T-helper 2 cell treated with Interferon-gamma antibody and Interleukin-4, amounts not matched to agents 100 ng/mL and 5 ng/mL, for 36 hours (primary cell): ENCODE data around the gene ARID3C. TPM values are rescaled to one million over a fixed set of nuclear protein-coding genes. Genes with fewer than 3 reads are reported as not detected.

ENCODE experiments used
- intact Hi-C: fragments of 100-400 bp; cut with micrococcal nuclease; formaldehyde crosslinking; loops from one replicate; pipeline ENCODE4 v1.15.1; 2023
- total RNA-seq: library from RNA; stranded (reverse); gene quantifications from 2 replicates; pipeline ENCODE4 v1.2.3, GENCODE V29; 2022

ARID3C gene
- total RNA-seq, 1 donor from 2014 or later, result 0.14 TPM

GRCh38 chr9:34633166-34633565 is 4.3 kb upstream of the ARID3C start:
- intact Hi-C loops, result no loop called here

GRCh38 chr9:34630402-34631154 is 1.7 kb upstream of the ARID3C start:
- intact Hi-C loops, result no loop called here

GRCh38 chr9:34629491-34629808 is 584 bp upstream of the ARID3C start:
- intact Hi-C loops, result no loop called here

DNA sequence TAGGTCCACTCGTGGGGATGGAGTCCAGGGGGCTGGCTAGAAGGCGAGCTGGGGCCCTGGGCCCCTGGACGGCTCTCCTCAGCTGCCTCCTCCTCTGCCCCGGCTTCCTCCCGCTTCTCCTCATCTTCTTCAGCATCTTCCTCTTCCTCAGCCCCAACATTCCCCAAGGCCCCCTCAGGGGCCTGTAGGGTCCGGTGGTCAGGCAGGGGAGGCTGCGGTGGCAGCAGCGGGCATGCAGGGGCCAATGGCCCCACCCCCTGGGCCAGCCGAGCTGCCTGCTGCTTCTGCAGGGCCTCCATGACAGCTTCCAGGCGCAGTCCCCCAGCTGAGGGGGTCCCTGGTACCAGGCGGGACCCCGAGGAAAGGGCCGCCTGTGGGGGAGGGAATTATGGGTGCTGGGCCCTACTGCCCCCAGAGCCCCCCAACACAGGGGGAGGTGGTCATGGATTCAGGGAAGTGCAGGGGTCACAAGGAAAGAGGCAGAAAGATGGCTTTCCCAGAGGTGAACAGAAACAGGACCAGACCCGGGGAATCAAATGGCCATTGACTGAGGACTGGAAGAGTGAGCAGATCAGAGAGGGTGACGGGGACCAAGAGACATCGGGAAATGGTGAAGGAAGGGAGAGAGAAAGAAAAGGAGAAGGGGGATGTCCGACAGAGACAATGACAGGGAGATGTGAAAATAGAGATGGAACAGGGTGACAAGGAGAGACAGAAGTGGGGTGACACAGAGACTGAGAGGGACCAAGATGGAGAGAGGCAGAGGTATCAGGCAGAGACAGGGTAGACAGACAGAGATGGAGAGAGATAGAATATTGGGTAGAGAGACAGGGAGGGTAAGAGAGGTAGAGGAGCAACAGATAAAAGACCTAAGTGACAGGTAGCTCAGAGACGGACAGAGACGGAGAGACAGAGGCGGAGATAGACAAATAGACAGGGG is 880 bp downstream of the ARID3C start:
- intact Hi-C loops, result no loop called here

DNA sequence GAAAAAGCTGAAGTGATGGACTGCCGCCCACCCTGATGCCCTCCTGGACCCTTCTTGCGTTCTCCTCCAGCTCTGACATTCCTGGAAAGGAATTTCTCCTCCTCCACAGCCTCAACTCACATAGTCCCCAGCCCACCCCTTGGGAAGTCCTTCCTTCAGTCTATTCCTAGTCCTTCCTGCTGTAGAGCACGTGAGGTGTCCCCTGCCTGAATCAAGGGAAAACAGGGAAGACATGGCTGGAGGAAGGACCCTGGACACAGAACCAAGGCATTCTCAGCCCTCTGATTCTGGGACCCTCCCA is 3.7 kb downstream of the ARID3C start:
- intact Hi-C loops, result no loop called here

DNA sequence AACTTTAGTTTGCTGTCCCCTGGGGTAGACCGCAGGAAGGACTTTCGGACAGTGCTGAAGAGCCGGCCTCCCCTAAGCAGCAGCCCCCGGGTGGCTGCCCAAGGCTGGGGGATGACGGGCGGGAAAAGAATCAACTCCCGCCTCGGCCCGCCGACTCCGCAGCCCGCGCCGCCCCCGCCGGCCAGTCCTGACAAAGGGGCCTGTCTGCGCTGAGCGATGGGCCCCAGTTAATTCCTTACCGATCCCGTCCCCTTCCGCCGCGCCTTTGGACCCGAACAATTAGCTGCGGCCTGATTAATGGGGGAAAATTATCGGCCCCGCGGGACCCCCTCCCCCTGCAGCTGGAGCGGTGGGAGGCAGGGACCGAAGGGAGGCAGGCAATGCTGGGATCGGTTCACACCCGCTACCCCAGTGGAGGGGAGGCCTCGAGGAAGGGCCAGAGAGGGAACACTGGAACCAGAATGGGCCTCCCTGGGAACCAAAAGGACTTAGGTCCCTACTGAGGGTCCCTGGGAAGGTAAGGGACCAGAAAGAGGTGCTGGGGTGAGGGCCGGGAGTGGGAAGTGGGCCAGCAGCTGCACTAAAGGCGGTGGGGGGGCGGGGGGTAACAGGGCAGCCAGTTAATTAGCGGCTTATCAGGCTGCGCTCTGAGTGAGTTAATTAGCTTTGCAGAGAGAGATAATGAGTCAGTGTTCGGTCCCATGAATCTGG is 4.2 kb downstream of the ARID3C start:
- intact Hi-C loops, result no loop called here

DNA sequence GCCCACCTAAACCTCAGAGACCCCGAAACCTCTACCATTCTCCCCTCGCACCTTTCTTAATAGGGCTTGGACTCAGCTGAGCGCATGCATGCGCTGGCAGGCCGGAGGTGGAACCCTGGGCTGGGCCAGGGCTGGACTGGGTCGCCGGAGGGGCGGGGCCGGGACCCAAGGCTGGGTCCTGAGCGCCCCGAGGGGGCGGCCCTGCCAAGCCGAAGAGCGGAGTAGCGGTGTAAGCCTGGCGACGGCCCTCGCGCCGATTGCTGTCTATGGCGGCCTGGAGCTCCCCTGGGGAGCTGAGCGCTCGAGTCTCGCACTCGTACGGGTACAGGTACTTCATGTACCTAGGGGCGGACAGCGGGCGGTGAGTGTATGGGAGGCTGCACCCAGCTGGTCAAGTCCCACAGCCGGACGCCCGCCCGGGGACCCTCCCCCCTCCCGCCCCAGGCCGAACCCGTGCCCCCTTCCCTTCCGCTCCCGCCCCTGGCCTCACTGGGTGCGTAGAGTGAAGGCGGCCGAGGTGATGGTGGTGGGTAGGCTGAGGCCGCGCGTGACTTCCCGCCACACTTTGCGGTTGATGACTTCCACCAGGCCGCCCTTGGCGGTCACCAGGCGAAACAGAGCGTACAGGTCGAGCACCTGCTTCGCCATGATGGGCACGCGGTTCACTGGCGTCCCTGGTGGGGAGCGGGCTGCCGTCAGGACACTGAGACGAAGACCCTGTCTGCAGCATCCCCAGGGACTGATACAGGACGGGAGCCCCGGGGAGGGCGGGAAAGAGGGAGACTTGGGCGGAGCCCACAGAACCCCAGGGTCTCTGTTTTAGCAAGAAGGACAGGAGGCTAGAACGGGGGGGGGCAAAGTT is 5.3 kb downstream of the ARID3C start:
- intact Hi-C loops, result no loop called here

DNA sequence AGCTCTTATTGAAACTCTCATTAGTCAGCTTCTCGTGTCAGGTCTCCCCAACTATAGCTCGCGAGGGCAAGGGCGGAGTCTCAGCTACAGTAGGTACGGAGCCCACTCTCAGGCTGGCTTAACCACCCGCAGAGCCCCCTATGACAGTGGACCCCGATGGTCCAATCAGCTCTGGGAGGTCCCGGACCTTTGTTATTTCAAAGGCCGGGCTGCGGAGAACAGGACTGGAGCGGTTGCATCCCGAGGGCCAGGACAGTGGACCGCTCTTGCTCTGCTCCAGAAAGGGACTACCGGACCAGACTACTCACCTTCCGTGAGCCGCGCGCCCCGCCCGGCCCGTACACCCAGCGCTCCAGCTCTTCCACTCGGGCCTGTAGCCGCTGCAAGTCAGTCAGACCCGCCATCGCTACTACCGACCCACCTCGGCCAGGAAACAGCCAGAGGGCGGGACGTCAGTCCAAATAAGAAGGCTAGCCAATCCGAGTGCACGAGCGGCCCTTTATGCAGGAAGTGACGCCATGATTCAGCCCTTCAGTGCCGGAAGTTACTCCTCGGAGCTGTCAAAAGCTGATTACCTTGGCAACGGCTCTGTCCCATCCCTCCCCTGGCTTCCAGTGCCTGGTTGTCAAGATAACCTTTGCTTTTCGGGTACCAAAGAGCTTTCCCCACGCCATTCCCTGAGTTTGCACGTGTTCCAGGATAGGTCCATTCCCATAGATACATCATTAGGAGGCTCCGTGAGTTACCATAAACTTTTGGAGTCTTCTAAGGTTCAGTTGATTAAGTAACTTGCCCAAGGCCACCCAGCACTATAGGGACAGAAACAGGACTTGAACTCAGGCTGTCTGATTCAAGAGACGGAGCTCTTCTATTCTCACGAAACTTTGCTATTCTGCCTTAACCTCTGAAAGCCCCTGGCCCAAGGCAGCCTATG is 8.5 kb downstream of the ARID3C start, which contains the start of gene DCTN3:
Gene DCTN3, minus strand, starts transcription at position 435 of the 934 bp plus-strand sequence. Its CDS starts 31 bp downstream, at position 404.
- intact Hi-C loops, result loop anchor here (1.0 kb wide), 1 partner anchor 8 kb away; the partner anchor contains the start of gene RPP25L

DNA sequence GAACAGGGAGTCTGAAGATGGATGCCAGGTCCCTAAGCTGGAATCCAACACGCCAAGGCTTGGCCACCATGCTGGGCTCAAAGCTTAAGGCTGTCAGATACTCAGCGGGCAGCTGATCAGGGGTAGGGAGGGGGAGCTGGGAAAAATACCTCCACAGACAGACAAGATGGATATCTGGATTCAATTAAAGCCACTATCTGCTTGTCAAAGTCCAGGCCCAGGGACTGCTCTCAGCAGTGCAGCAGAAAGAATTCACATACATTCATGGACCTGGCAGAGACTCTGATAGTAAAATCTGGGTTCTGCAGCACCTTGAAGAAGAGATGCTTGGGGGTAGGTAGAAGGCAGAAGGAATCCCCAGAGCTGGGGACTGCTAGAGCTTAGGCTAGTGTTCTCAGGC is 13.7 kb downstream of the ARID3C start:
- intact Hi-C loops, result loop anchor here (10.0 kb wide), 1 partner anchor 1960 kb away; the partner anchor contains the start of gene MELK

- intact Hi-C loops, result loop anchor here (1.0 to 10.0 kb wide), 9 partner anchors 7 to 1962 kb away; partner anchors contain the start of genes DCTN3, DNAI1, ENHO and FAM219A
Measured at GRCh38 chr9:34612788-34613390, 16.0 kb downstream of the ARID3C start.

DNA sequence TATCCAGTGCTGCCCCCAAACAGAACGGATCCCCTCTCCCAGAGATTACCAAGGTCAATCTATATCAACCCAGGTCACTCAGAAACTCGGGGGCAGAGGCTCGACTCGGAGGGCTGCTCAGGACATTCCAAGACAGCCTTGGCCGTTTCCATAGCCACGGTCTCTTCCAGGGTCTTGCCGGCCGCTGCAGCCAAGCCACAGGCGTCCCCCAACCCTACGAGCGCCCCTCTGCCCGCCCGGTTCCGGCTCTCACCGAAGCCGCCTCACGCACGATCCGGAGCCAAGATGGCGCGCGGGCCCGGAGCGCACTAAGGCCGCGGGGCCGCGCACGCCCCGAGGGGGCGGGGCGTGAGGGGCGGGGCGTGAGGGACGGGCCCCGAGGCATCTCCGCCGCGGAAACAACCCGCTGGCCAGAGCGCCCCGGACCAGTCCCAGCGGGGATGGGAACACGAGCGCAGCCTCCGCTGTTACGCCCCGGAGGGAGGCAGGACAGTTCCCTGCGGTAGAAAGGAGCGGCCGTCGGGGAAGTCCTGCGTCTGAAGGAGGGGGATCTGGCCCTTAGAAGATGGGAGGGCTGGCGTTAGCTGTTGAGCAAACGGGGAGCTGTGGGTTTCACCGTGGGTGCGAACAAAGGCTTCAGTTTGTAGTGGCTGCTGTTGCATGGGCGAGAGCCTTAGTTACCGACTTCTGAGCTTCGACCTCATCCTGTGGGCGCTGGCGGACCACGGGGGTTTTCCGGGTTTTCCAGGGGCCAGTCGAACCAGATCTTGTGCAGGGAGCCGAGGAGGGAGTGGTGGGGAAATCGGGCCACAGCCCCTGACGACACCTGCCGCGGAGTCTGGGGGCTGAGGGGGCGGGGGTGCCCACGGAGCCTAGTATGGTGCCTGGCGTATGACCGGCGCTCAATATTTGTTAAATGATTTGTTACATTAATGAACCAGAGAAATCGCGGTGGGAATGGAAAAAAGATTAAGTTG is 16.8 kb downstream of the ARID3C start, which contains the start of gene RPP25L:
Gene RPP25L, minus strand, starts transcription at position 287 of the 977 bp plus-strand sequence. CDS start 801 bp downstream, outside the sequence.
- intact Hi-C loops, result loop anchor here (1.0 to 10.0 kb wide), 9 partner anchors 8 to 1963 kb away; partner anchors contain the start of genes DCTN3, DNAI1, ENHO and FAM219A

- intact Hi-C loops, result loop anchor here (5.0 to 10.0 kb wide), 3 partner anchors 89 to 1963 kb away; partner anchors contain the start of genes ENHO, KIF24, MELK and NUDT2
Measured at GRCh38 chr9:34611251-34611810, 17.5 kb downstream of the ARID3C start.

DNA sequence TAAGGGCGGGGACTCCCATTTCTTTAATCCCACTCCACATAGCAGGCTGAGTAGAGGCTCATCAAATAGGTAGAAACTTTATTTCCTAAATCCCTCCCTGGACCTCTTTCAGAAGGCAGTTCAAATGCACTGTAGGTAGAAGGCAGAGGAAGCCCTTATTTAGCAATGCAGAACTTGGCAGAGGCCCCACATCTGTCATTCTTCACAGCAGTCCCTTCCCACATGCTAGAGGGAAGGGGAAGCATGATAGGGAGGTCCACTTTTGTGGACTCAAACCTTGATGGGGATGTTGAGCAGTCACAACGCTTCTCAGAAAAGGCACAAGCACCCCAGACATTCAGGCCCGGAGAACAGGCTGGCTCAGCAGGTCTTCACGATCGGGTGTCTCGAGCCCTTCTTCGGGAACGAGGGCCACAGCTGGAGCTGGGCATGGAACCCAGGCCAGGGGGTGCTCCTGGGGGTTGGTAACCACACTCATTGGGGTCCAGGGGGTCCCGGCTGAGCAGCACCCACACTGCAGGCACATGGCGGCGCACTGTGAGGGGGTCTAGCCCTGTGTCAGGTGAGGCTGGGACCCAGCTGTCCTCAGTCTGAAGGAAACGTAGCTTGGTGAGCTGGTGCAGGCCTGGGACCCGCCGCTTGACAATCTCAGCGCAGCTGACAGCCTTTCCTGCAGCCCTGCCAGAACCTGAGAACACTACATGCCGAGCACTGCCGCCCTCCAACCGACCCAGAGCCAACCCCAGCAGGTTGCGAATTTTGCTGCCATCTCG is 18.2 kb downstream of the ARID3C start:
- intact Hi-C loops, result loop anchor here (5.0 to 10.0 kb wide), 3 partner anchors 88 to 1964 kb away; partner anchors contain the start of genes ENHO, KIF24, MELK and NUDT2

- intact Hi-C loops, result no loop called here
Measured at GRCh38 chr9:34607331-34607730, 21.5 kb downstream of the ARID3C start.

- intact Hi-C loops, result no loop called here
Measured at GRCh38 chr9:34606905-34607304, 22.0 kb downstream of the ARID3C start.

- intact Hi-C loops, result no loop called here
Measured at GRCh38 chr9:34606190-34606589, 22.7 kb downstream of the ARID3C start.
